ENCODE data around the gene EXD3. TPM values are rescaled to one million over a fixed set of nuclear protein-coding genes. Genes with fewer than 3 reads are reported as not detected.

The EXD3 gene
- total and polyA plus RNA-seq, 2 of the 13 experiments (the other 11 are each of a cell fraction or from before 2014, with no cell fraction given): 2.7 to 4.8 TPM

GRCh38 chr9:137445275-137445807 lies 22.4 kb upstream of the EXD3 start (continued):
- no peak for TF ChIP-seq ZBTB40 (IDR thresholded peaks at IDR 0.05)
- TF ChIP-seq ZBTB40 (CRISPR knock-in tag; IDR thresholded peaks at IDR 0.05): 0 out of 2 replicates have a peak, but pooled peaks have one; percentile 11
- TF ChIP-seq XRCC5 (optimal IDR thresholded peaks at IDR 0.05; ENCODE audit: low read length): peak; percentile 65
- peak; percentile 20; the same call in 1 of the 2 replicates for TF ChIP-seq MED1 (CRISPR knock-in tag; IDR thresholded peaks at IDR 0.05)
- TF ChIP-seq ZNF530 (CRISPR knock-in tag; IDR thresholded peaks at IDR 0.05; ENCODE audit: low read depth): no peak
- 0 out of 2 replicates have a peak, but pooled peaks have one; percentile 45 for TF ChIP-seq POGK (CRISPR knock-in tag; conservative IDR thresholded peaks at IDR 0.05)
- 0 out of 2 replicates have a peak, but pooled peaks have one; percentile 44 for TF ChIP-seq ZNF605 (CRISPR knock-in tag; IDR thresholded peaks at IDR 0.05)
- 0 out of 2 replicates have a peak, but pooled peaks have one; percentile 16 for TF ChIP-seq ZNF318 (CRISPR knock-in tag; IDR thresholded peaks at IDR 0.05)
